HUES64 (cell line): ENCODE measurements around the gene MKRN1. TPM values are rescaled to one million over a fixed set of nuclear protein-coding genes. Genes with fewer than 3 reads are reported as not detected.

Experiments used
- H3K27ac ChIP-seq: 2 replicates; pipeline ENCODE4 v1.7.0; 2013; ENCODE audit warnings: low read depth, low read length, inconsistent platforms
- H3K27me3 ChIP-seq: 2 replicates; pipeline ENCODE4 v1.6.1; 2013; ENCODE audit warnings: mild to moderate bottlenecking, low read length; ENCODE audit not compliant: insufficient read depth
- H3K36me3 ChIP-seq: 2 replicates; pipeline ENCODE4 v1.6.1; 2013; ENCODE audit warnings: mild to moderate bottlenecking, low read length; ENCODE audit not compliant: insufficient read depth
- H3K4me1 ChIP-seq: 2 replicates; pipeline ENCODE4 v1.6.1; 2013; ENCODE audit warnings: mild to moderate bottlenecking, low read length, moderate library complexity; ENCODE audit not compliant: insufficient read depth
- H3K4me3 ChIP-seq: 2 replicates; pipeline ENCODE4 v1.5.1; 2013; ENCODE audit warnings: mild to moderate bottlenecking, low read length, moderate library complexity
- H3K9ac ChIP-seq: 2 replicates; pipeline ENCODE4 v1.6.1; 2013; ENCODE audit warnings: mild to moderate bottlenecking, low read depth, low read length
- H3K9me3 ChIP-seq: 2 replicates; pipeline ENCODE4 v1.6.1; 2013; ENCODE audit warnings: low read depth, low read length; ENCODE audit not compliant: insufficient read depth
- WGBS: fragments of 150-250, 120-280 bp; methylation state at CpG from one replicate; pipeline ENCODE4 v1.1.7; 2013; ENCODE audit warnings: missing lambda C conversion rate; 5-methylcytosine and 5-hydroxymethylcytosine counted together
- polyA plus RNA-seq, 2 experiments: library from polyadenylated mRNA; stranded (reverse); fragments of 50-300 nt; gene quantifications; one replicate each; pipeline ENCODE4 v1.2.3, GENCODE V29; 2013

MKRN1 gene, protein sequence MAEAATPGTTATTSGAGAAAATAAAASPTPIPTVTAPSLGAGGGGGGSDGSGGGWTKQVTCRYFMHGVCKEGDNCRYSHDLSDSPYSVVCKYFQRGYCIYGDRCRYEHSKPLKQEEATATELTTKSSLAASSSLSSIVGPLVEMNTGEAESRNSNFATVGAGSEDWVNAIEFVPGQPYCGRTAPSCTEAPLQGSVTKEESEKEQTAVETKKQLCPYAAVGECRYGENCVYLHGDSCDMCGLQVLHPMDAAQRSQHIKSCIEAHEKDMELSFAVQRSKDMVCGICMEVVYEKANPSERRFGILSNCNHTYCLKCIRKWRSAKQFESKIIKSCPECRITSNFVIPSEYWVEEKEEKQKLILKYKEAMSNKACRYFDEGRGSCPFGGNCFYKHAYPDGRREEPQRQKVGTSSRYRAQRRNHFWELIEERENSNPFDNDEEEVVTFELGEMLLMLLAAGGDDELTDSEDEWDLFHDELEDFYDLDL
- polyA plus RNA-seq (2013, experiment 1 of 2): 45.8 TPM
- 51.1 TPM for polyA plus RNA-seq (2013, experiment 2 of 2)

DNA sequence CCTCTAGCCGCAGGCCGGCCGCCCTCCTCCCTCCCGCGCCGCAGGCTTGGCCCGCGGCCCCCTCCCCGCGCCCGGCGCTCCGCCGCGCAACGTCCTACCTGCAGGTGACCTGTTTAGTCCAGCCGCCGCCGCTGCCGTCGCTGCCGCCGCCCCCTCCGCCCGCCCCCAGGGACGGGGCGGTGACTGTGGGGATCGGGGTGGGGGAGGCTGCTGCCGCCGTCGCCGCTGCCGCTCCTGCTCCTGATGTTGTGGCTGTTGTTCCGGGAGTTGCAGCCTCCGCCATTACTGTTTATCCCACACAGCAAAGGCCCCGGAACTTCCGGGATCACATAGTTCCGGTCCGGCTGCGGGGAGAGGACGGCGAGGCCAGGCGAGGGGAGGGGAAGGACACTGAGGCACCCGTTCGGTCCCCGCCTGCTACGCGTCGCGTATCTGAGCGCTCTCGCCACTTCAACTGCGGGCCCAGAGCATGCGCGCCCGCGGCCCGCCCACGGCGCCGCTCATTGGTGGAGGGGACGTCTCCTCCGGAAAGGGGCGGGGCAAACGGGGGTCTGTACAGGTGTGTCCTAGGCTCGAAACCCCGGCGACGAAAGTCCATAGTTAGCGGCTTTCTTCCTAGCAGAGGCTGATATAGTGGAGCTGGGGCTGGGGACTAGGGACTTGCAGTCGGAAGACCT lies at the start of gene MKRN1:
Gene MKRN1, minus strand, starts transcription at position 444 of the 677 bp plus-strand sequence. Its CDS starts 161 bp downstream, at position 283.
- Histone ChIP-seq H3K9ac (peak within 1 kb of the TSS; percentile 93), H3K27ac (peak within 1 kb of the TSS; percentile 93), H3K4me3 (peak within 1 kb of the TSS; percentile 98), H3K9me3 (no peaks in the 10 kb centered on the region), H3K4me1 (peaks cover 26% of the 10 kb centered on the region), H3K27me3 (no peaks in the 10 kb centered on the region), H3K36me3 (no peaks in the 10 kb centered on the region)
- WGBS: under 1% methylated on average over 71 of the region's 71 CpGs

DNA sequence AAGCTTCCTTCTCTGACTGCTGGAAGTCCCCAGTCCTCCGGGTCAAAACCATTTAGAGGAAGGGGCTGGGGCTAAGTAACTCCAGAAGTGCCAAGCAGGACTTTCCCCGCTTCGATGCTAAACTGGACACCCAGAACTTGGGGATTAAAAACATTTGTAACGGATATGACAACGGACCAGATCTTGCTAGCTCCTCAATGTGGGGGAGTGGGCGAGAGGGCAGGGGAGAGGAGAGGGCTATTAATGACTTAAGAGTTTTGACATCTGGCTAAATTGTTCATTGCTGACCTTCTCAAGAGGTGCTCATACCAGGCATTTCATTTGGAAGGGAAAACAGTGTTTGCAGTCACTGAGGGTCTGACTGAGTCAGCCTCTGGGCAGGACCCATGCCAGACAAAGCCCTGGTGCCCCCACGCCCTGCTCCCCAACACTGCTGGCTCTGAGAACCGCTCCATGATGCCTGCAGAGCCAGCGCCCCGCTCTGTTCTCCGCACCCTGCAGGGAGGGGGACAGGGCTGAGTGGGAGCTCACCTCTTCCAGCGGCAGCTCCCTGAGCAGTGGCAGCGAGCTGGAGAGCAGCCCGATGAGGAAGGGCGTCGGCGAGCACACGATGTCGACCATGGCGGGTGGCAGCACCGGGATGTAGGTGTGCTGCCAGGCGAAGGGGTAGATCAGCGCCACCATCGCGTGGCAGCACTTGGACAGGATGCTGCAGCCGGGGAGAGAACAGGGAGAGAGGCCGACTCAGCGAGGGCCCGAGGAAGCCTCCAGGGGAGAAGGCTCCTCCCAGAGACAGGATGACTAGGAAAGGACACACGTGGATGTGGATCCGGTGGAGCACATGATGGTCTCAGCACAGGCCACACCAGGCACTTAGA lies 47.7 kb upstream of the MKRN1 start:
- Histone ChIP-seq H3K27ac (no peak overlapping the region), H3K9me3 (no peaks in the 10 kb centered on the region), H3K9ac (no peak overlapping the region), H3K27me3 (no peaks in the 10 kb centered on the region), H3K4me3 (no peak overlapping the region), H3K36me3 (no peaks in the 10 kb centered on the region), H3K4me1 (no peaks in the 10 kb centered on the region)
- 91% methylated on average over 31 of the region's 31 CpGs for WGBS

DNA sequence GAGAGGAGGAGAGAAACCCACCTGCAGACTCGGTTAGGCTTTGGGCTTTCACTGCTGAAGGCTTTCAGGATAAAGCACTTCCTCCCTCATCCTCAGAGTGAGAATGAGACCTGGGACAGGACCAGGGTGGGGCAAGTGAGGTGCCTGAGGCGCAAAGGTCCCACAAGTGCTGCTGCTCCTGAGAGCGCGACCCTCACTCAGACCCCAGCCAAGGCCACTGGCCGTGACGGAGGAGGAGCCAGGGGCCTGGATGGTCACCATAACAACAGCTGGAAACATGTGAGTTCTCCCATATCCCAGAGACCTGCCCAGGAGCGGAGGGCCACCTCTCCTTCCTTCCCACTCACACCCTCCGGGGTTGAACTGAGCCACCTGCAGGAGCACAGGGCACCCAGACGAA lies 46.9 kb upstream of the MKRN1 start:
- Histone ChIP-seq H3K36me3 (no peaks in the 10 kb centered on the region), H3K9ac (no peak overlapping the region), H3K4me1 (no peaks in the 10 kb centered on the region), H3K27me3 (no peaks in the 10 kb centered on the region), H3K4me3 (no peak overlapping the region), H3K27ac (no peak overlapping the region), H3K9me3 (no peaks in the 10 kb centered on the region)
- 89% methylated on average over 9 of the region's 9 CpGs for WGBS

DNA sequence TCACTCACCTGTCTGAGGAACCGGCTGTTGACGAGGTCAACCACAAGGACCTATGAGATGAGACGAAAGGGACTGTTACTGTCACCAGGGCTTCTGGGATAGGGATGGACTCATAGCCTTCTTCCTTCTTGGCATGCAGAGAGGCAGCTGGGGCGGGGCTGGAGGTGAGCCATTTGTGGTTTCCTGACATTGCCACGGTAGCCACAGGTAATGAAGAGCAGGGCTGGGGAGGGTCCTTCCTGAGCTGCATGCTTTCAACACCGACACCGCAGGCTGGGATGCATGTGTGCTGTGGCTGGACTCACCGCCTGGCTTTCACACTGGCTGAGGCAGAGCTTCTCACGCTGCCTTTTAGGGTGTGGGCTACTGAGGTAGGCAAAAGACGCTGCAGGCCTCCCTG lies 46.4 kb upstream of the MKRN1 start:
- Histone ChIP-seq H3K27ac (no peak overlapping the region), H3K4me1 (no peaks in the 10 kb centered on the region), H3K9me3 (no peaks in the 10 kb centered on the region), H3K9ac (no peak overlapping the region), H3K4me3 (no peak overlapping the region), H3K36me3 (no peaks in the 10 kb centered on the region), H3K27me3 (no peaks in the 10 kb centered on the region)
- whole genome bisulfite sequencing: 89% methylated on average over 10 of the region's 10 CpGs

DNA sequence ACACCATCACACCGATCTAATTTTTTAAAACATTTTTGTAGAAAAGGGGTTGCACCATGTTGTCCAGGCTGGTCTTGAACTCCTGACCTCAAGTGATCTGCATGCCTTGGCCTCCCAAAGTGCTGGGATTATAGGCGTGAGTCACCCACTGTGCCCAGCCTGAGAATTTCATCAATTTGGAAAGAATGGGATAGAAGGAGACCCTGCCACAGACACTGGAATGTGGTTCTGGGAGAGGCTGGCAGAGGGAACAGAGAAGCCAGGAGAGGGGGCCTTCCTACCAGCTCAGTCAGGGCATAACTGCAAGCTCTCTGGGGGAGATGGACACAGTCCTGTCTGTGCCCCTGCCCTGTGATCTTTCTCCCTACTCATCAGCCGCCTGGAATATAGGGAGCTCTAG lies 42.1 kb upstream of the MKRN1 start:
- H3K9ac ChIP-seq: no peak overlapping the region
- no peak overlapping the region for H3K4me3 ChIP-seq
- peaks cover 11% of the 10 kb centered on the region; the same call in 1 of the 2 replicates for H3K4me1 ChIP-seq
- no peaks in the 10 kb centered on the region for H3K27me3 ChIP-seq
- H3K27ac ChIP-seq: no peak overlapping the region
- H3K36me3 ChIP-seq: no peaks in the 10 kb centered on the region
- 97% methylated on average over 3 of the region's 3 CpGs for WGBS
- no peaks in the 10 kb centered on the region for H3K9me3 ChIP-seq

DNA sequence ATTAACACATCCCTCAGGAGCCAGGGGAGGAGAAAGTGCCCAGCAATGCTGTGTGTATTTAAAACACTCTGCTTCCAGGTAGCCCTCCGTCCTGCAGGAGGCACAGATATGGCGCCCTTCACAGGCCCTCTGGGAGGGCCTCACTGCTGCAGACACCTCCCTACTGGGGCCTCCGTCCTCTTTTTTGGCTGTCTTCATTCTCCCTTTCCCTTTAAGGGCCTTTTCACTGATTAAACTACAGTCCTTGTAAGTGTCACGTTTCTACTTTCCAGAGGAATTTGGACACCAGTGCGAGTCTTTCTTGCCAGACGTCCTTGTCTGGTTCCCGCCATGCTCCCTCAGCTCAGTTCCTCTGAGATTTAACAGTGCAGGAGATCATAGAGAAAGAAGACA lies 39.7 kb upstream of the MKRN1 start:
- Histone ChIP-seq H3K4me3 (no peak overlapping the region), H3K4me1 (peaks cover 11% of the 10 kb centered on the region; the same call in 1 of the 2 replicates), H3K9me3 (no peaks in the 10 kb centered on the region), H3K27ac (no peak overlapping the region), H3K27me3 (no peaks in the 10 kb centered on the region), H3K36me3 (no peaks in the 10 kb centered on the region), H3K9ac (no peak overlapping the region)
- 72% methylated on average over 7 of the region's 7 CpGs for WGBS

DNA sequence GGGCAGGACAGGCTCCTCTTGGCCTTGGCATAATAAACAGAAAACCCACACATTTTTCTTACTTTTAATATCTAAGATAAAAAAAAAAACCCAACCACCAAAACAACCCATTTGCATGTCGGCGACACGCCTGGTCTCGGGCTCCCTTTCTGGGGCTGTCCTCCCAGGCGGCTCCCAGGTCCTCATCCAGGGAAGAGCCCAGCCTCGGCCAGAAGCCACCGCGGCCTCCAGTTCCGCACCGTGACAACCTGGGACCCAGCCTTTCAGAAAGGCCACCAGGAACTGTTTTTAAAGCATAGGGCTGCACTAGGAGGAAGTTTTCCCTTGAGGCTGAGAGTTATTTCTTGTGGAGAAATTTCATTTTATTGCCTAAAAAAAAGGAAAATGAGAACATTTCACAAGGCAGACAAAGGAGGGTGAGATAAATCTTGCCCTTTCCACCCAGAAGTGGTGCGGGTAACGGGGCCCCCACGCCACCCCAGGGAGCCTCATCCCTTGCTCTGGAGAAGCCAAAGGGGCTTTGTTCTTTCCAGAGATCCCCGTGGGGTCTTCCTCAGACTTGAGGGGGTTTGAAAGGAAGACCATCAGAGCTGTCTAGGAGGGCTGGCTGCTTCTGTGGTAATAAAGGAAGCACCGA lies 39.2 kb upstream of the MKRN1 start:
- Histone ChIP-seq H3K9ac (no peak overlapping the region), H3K4me3 (no peak overlapping the region), H3K27me3 (no peaks in the 10 kb centered on the region), H3K9me3 (no peaks in the 10 kb centered on the region), H3K36me3 (no peaks in the 10 kb centered on the region), H3K27ac (peak overlapping the region; percentile 46), H3K4me1 (peaks cover 11% of the 10 kb centered on the region; the same call in 1 of the 2 replicates)
- 72% methylated on average over 15 of the region's 15 CpGs for WGBS

DNA sequence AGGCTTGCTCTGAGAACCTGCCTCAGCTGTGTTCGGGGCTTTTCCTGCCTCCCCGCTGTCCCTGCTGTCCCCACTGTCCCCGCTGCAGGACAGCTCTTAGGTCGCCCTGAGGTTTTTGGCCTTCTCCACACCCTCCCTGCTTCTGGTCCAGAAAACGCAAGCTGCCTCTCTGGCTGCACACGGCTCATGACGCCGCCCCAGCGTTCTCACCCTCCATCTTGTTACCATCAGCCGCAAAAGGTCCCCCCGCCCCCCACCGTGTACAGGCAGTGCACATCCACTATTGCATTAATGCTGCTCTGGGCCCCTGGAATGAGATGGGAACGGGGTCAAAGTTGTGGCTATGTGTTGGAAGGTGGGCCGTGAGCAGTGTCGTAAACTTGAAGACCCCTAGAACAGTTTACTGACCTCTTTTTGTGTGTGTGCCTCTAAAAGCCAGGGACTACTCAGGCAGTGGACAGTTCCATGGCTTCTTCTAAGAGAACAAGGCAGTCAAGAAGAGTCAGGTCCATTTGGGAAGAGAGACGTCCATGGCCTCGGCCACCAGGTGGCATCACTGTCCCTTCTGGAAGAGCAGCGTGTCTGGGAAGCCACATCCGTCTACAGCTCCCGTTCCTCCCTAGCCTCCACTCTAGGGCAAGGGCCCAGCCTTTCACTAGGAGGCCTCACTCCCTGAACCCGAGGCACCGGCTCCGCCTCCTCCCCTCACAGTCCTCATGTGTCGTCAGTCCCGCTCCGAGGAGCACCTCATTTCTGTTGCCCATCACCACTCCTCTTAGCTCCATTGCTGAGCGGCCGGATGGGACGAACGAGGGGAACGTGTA lies 38.5 kb upstream of the MKRN1 start:
- H3K9ac ChIP-seq: no peak overlapping the region
- WGBS: 53% methylated on average over 31 of the region's 31 CpGs
- H3K27ac ChIP-seq: no peak overlapping the region

DNA sequence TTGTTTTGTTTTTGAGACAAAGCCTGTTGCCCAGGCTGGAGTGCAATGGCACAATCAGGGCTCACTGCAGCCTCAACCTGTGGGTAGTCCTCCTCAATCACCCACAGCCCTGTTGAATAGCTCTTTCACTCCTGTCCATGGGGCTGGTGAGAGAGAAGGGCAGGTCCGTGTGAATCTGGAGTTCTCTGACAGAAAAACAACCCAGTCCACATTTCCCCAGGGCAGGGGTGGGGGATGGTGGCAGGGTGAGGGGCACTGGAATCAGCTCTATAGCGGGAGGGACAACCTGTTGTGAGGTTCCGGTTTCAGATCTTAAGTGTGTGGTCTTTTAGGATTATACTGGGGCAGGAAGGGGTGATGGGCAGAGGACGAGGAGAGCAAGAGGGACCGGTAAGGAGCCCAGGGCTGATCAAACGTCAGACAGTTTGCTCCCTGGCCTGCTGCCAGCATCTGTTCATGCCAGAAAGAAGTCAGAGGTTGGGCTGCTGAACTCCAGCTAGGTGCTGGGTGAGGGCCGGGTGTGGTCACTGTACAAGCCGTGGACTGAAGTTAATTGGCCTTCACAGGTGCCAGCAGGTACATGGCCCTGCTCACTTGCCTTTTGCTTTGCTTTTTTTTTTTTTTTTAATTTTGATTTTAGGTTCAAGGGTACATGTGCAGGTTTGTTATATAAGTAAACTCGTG lies 33.2 kb upstream of the MKRN1 start:
- Histone ChIP-seq H3K4me3 (no peak overlapping the region), H3K27me3 (no peaks in the 10 kb centered on the region), H3K27ac (no peak overlapping the region), H3K4me1 (peaks cover 8% of the 10 kb centered on the region; the same call in 1 of the 2 replicates), H3K9me3 (no peaks in the 10 kb centered on the region), H3K9ac (no peak overlapping the region), H3K36me3 (no peaks in the 10 kb centered on the region)
- WGBS: 70% methylated on average over 8 of the region's 9 CpGs

More for the DNA sequence above, 38.5 kb upstream of the MKRN1 start:
- H3K4me1 ChIP-seq: peaks cover 11% of the 10 kb centered on the region; the same call in 1 of the 2 replicates
- H3K4me3 ChIP-seq: no peak overlapping the region
- no peaks in the 10 kb centered on the region for H3K36me3 ChIP-seq
- H3K27me3 ChIP-seq: no peaks in the 10 kb centered on the region
- no peaks in the 10 kb centered on the region for H3K9me3 ChIP-seq
